M059J (cell line): ENCODE results near the gene CDC42EP3. TPM values are rescaled to one million over a fixed set of nuclear protein-coding genes. Genes with fewer than 3 reads are reported as not detected.

Experiments used
- DNase-seq: peaks from one replicate; pipeline ENCODE4 v3.0.0-alpha.2; 2012; ENCODE audit warnings: low read depth
- total RNA-seq: library from RNA; depleted of rRNA; stranded (reverse); fragments of >200 nt; shearing (Covaris generic); gene quantifications from 2 replicates; pipeline ENCODE4 v1.2.3, GENCODE V29; 2014

CDC42EP3 gene
- total RNA-seq, 1 experiment from 2014 or later = 63.4 TPM

- peak; percentile 60 for DNase-seq
Observed at GRCh38 chr2:37683921-37684780, 12.7 kb upstream of the CDC42EP3 start.

GRCh38 chr2:37683241-37683640 is 11.8 kb upstream of the CDC42EP3 start:
- no peak for DNase-seq

DNA sequence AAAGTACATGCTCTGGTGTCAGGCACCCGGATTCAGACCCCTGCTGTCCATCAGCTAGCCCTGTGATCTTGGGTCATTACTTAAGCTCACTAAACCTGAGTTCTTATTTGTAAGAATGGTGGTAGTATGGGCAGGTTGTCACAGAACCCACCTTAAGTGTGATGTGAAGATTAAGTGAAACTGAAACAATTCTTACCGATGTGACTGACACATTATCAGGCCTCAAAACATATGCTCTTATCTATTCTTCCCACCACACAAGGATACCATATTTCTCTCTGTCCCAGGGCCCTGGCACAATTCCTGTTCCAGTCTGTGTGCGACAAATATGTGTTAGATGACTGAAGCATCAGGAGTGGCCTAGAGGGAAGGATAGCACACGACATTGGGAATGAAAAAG is 11.0 kb upstream of the CDC42EP3 start:
- DNase-seq = no peak

DNA sequence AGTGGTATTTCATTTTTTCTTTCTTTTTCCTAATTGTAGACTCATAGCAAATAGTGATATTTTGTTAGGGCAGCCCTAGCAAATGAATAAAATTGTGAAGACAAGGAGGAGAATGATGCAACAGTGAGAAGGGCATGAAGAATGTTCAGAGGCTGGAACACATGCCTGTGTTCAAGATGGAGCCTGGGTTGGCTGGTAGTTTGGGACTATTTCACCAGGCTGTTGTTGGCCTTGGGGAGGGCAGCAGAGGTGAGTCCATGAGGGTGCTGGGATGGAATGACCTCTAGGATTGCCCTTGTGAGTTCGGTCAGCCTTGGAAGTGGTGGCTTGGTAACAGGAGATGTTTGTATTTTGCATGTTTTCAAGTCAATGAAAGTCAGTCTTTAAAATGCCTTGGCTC is 10.1 kb upstream of the CDC42EP3 start:
- DNase-seq = no peak

- DNase-seq = no peak
Observed at GRCh38 chr2:37679072-37679695, 7.7 kb upstream of the CDC42EP3 start.

- DNase-seq = peak; percentile 77
Observed at GRCh38 chr2:37676274-37676673, 4.8 kb upstream of the CDC42EP3 start.

GRCh38 chr2:37674946-37675345 is 3.5 kb upstream of the CDC42EP3 start:
- DNase-seq = no peak

DNA sequence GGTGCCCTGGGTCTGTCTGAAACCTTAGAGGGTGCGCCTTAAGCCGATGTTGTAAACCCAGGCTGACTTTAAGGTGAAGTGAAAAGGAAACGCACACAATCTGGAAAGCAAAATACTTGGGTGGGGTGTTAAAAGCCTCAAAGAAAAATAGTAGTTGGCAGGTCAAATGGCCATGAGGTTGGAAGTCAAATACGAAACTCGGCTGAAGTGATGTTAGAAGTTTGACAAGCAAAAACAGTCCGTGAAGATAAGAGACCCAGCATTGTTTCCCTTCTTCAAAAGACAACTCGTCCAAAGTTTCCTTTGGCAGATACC is 1.4 kb upstream of the CDC42EP3 start:
- no peak for DNase-seq

DNA sequence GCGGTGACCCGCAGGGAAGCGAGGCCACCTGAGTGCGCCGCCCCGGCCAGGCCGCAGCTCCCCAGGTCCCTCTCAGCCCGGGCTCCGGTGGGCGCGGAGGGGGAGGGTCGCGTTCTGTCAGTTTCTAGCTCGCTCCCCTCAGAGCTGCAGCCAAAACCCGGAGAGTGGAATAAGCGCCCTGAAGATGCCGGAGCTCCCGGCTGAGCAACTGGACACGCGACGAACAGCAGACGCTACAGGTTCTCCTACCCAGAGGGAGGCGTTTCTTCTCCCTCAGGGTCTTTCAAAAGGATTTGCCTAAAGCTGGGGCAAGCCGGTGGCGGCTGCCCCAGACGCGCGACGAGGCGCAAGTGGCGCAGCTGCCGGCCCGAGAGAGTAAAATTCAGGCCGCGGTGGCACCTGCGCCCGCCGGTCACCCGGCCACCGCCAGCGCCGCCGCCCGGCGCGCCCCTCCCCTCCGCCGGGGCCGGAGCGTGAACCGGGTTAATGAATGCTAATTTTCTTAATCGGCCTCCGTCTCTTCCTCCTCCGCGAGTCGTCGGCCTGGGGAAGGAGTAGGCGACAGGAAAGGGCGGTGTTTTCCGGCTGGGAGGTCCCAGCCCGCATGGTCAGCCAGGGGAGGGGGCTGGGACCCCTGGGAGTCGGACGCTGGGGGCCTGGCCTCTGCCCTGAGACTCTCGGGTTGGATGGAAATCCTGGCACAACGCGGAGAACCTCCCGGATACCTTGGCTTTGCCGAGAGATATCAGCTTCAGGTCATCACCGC is 845 bp upstream of the CDC42EP3 start:
- DNase-seq = peak; percentile 86

- peak; percentile 55 for DNase-seq
Observed at GRCh38 chr2:37671816-37672103, 318 bp upstream of the CDC42EP3 start.

DNA sequence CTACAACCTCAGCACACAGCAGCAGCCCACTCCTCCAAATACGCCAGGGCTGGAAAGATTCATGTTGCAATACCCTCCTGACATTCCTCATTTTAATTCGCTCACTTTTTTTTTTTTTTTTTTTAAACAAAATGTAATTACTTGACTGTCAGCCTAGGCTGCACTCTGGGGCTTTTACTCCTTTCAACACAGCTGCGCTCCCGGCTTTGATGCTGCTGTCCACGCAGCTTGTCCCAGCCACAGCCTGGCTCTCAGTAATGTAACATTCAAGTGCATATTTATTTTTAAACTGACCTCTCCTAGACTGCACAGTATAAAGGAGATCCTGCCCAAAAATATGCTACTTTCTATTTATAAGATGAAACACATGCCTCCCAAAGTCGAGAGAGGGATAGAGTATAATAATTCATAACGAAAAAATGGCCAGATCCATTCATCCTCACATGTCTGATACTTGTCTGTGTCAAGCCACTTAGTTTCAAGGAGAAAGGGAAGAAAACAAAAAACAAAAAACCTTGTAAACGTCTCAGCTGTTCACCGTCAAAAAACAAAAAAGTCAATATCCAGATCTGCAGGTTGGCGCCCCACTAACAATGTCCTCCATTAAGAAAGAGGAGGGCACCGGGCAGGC is 949 bp downstream of the CDC42EP3 start:
- DNase-seq = no peak

DNA sequence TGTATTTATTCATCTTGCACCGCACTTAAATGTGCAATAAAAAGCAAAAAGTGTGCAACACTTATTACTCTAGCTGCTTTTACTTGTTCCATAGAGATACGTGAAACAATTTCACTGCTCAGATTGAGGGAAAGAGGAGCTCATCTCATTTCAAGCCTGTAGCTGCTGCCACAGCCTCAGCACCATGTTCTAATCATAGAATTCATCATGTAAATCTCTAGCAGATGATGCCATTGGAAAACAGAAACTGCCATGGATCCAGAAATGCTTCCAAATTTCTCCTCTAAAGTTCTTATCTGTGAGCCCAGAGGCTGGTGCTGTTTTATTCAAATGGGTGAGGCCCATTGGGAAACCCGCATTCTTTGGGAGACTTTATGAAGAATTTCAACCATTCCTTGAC is 2.0 kb downstream of the CDC42EP3 start:
- DNase-seq = no peak

DNA sequence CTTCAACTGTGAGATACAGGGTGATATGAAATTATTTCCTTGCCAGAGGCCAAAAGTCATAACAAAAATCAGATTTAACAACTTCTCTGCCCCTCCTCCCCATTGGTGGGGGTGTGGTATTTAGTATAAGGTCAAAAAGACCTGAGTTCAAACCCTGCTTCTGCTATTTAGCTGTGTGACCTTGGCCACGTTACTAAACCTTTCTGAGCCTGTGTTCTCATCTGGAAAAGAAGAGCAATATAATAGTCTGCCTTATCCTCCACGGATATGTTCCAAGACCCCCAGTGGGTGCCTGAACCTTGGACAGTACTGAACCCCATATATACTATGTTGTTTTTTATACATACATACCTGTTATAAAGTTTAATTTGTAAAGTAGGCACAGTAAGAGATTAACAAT is 3.7 kb downstream of the CDC42EP3 start:
- DNase-seq = no peak

DNA sequence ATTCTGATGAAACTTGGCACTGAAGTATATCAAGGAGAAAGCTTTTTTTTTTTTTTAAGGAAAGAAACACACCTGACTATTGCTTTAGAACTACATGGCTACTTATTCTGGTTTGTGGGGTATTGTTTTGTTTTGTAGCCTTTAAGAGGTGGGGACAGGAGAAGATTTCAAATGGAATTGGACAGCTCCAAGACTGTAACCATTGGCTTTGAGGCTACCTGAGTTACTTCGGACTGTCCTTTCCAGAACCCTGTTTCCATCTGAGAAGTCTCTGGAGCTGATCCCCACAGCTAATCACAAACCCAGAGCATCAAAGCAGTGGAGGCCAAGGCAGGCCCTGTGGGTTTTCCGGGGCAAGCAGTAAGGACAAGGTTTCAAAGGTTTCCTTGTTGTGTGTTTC is 4.7 kb downstream of the CDC42EP3 start:
- DNase-seq = no peak

DNA sequence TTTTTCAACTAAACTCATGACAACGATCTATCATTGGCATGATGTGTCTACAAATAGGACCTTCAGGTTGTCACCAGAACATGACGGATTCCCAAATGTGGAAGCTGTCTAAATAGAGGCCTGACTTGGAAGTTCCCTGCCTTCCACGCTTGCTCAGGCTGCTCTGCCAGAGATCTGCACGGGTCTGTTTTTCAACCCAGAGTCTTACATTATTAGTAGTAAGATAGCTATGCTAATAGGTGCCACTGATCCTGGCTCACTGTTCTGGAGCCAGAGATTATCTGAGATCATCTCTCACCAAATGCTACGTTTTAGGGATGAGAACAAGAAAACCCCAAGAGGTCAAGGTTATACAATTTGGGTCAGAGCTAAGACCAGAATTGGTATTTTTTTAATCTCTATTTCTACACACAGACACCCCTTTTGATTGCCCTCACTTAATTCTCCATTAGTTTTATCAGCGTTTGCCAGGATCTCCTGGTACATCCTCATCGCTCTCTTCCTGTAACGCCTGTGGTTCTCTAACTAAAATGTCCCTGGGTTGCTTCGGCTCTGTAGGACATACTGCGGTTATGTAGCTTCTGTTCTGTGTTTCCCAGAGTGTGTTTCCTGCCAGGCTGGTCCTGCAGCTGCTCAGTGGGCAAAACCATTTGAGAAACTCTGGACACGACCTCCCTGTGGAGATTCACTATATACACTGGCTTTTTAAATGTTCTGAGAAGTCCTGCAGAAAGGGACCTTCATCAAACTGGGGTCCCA is 5.7 kb downstream of the CDC42EP3 start:
- DNase-seq = no peak

DNA sequence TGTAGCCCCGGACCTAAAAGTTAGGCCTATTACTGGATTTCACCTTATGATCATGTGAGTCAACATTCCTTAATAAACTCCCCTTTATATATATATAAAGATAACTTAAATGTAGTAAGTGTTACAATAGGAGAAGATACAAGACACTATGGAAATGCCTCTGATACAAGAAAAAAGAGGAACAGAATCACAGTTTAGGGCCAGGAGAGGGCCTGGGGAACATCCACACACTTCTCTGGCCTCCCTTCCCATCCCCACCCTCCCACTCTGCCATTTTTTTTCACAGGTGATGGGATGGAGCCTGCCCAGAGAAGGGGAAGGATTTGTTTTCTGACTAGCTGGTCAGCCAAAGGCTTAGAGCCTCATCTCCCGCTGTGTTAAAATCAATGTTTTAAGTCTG is 6.4 kb downstream of the CDC42EP3 start:
- no peak for DNase-seq

DNA sequence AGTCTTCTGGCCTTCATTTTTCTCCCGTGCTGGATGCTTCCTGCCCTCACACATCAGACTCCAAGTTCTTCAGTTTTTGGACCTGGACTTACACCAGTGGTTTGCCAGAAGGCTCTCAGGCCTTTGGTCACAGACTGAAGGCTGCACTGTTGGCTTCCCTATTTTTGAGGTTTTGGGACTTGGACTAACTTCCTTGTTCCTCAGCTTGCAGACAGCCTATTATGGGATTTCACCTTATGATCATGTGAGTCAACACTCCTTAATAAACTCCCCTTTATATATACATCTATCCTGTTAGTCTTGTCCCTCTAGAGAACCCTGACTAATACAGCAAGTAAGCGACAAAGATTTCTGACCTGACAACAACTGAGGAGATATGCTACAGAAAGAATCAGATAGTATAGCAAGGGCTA is 7.2 kb downstream of the CDC42EP3 start:
- DNase-seq = no peak

GRCh38 chr2:37663390-37663789 is 8.1 kb downstream of the CDC42EP3 start:
- DNase-seq = no peak

GRCh38 chr2:37659723-37660122 is 11.7 kb downstream of the CDC42EP3 start:
- no peak for DNase-seq

- DNase-seq = no peak
Observed at GRCh38 chr2:37658682-37659081, 12.8 kb downstream of the CDC42EP3 start.

GRCh38 chr2:37657471-37657870 is 14.0 kb downstream of the CDC42EP3 start:
- no peak for DNase-seq
